ENCODE measurements around the gene PPP1R12B.
"Not testable (repeated sequence)": the region's sequence is repeated elsewhere in the genome, so short reads cannot be mapped to it uniquely, and the experiment has no call there.

- TF ChIP-seq CTCF (IDR thresholded peaks at IDR 0.05; ENCODE audit: low read depth, low read length, poor library complexity, severe bottlenecking); EZH2phosphoT487 (IDR thresholded peaks at IDR 0.05; ENCODE audit: borderline replicate concordance, low read length): not testable (repeated sequence)
Observed at GRCh38 chr1:202554619-202555018, 206.1 kb downstream of the PPP1R12B start.
